ENCODE data around the gene M1AP.

DNA sequence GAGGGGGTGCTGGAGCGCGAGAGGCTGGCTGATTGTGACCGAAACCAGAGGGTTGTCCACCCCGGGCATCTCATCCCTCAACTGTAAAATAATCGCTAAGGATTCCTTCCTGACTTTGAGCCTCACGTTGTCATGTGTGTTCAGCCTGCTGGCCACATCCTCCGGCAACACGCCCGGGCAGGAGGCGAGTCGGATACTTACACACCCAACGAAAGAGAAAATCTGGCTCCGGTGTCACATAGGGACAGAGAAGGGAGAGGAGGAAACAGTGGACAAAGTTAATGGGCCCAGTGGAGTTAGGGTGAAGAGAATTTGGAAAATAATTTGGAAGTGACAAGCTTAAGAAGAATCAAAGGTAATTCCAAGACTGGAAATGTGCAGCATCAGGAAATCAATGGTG lies 131.5 kb downstream of the M1AP start:
- TF ChIP-seq YY1 (IDR thresholded peaks at IDR 0.05; ENCODE audit: low read depth, low read length) (no peak), CTCF (IDR thresholded peaks at IDR 0.05; ENCODE audit: control extremely low read depth in 1 of 3, insufficient read depth in 1 of 3, low read depth in 1 of 3, low read length in 3 of 3) (no peak), POLR2A (IDR thresholded peaks at IDR 0.05; ENCODE audit: control extremely low read depth in 1 of 2, low read depth in 2 of 2, low read length in 2 of 2) (no peak), ZNF274 (IDR thresholded peaks at IDR 0.05; ENCODE audit: borderline replicate concordance, extremely low read depth, low read length) (no peak), USF2 (IDR thresholded peaks at IDR 0.05; ENCODE audit: low read length) (no peak)
